Pericardium fibroblast (primary cell): ENCODE data around the gene SFI1. TPM values are rescaled to one million over a fixed set of nuclear protein-coding genes. Genes with fewer than 3 reads are reported as not detected.

Experiments
- total RNA-seq: library from RNA; depleted of rRNA; stranded (reverse); fragments of >200 nt; gene quantifications from 2 replicates; pipeline ENCODE4 v1.2.3, GENCODE V29; 2015

SFI1 gene
- total RNA-seq = 5.3 and 8.6 TPM in 2 replicates

GRCh38 chr22:31496007-31496734 is at the start of gene SFI1:
SFI1 (plus strand) TSS chr22:31496536; CDS start chr22:31508285, 11,749 bp downstream.

GRCh38 chr22:31489632-31490495 is 6.5 kb upstream of the SFI1 start, which contains the start of gene EIF4ENIF1:
EIF4ENIF1 (minus strand) TSS chr22:31489842; CDS start chr22:31488718, 1,124 bp downstream.

GRCh38 chr22:31661851-31662667 is 165.7 kb downstream of the SFI1 start, which contains the start of gene PISD:
PISD (minus strand) TSS chr22:31662215; CDS start chr22:31662208, 7 bp downstream.

Other genes starting within 250 kb of the SFI1 start
- gene PIK3IP1, start 204.0 kb upstream of the SFI1 start, total RNA-seq = 16.9 and 17.3 TPM in 2 replicates
- gene PATZ1, start 150.2 kb upstream of the SFI1 start, total RNA-seq = 14.4 and 17.3 TPM in 2 replicates
- gene DRG1, start 96.9 kb upstream of the SFI1 start, total RNA-seq = 56.2 and 67.3 TPM in 2 replicates
- gene EIF4ENIF1, start 6.7 kb upstream of the SFI1 start, total RNA-seq = 7.9 and 15.9 TPM in 2 replicates
- 50.2 and 66.9 TPM in 2 replicates for gene PISD, start 165.7 kb downstream of the SFI1 start, total RNA-seq